ENCODE results near the gene DCST1.

DNA sequence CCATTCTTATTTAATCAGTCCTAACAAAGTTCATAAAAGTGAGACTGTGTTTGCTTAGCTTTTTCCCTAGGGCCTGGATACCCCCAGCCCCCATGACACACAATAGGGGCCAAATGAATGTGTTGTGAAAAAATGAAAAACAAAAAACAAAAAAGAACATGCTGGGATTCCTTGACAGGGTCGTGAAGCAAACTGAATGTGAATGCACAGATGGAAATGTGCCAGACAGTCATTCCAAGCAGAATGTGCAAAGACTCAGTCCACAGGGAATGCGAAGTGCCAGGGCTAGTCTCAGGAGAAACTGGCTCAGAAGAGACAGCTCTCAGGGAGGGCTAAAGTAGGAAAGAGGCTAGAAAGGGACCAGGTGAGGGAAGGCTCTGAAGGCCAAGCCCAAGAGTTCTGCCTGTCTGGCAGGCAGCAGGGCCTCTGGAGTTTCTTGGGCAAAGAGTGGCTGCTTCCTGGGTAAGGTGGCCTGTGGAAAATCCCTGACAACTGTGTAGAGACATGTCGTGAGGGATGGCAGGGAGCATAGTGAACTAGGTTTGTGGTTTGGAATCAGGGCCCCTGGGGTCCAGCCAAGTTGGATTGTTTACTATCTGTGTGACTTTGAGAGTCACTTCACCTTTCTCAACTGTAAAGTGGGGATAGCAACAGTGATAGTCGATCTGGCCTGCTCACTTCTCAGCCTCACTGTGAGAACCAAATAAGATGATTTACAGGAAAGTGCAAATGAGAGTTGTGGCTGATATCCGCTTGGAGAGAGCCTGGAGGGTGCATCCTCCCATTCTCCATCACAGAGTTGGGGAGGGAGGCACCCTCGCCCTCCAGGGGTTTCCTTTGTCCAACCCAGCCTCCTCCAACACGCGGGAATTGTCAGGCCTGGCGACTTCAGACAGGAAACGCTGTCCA is 16.3 kb downstream of the DCST1 start:
- TF ChIP-seq EZH2 (IDR thresholded peaks at IDR 0.05; ENCODE audit: low read depth), result no peak
- TF ChIP-seq, protein P1, sequence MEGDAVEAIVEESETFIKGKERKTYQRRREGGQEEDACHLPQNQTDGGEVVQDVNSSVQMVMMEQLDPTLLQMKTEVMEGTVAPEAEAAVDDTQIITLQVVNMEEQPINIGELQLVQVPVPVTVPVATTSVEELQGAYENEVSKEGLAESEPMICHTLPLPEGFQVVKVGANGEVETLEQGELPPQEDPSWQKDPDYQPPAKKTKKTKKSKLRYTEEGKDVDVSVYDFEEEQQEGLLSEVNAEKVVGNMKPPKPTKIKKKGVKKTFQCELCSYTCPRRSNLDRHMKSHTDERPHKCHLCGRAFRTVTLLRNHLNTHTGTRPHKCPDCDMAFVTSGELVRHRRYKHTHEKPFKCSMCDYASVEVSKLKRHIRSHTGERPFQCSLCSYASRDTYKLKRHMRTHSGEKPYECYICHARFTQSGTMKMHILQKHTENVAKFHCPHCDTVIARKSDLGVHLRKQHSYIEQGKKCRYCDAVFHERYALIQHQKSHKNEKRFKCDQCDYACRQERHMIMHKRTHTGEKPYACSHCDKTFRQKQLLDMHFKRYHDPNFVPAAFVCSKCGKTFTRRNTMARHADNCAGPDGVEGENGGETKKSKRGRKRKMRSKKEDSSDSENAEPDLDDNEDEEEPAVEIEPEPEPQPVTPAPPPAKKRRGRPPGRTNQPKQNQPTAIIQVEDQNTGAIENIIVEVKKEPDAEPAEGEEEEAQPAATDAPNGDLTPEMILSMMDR (conservative IDR thresholded peaks at IDR 0.05), result no peak
